ENCODE data around the gene FUCA1.
A peak's percentile ranks its signal among the peaks of the same experiment; 100 is the strongest.
"Not testable (repeated sequence)": the region's sequence is repeated elsewhere in the genome, so short reads cannot be mapped to it uniquely, and the experiment has no call there.

Gene FUCA1

GRCh38 chr1:23862640-23863039 lies 5.5 kb downstream of the FUCA1 start:
- Histone ChIP-seq H3K27me3 (ENCODE audit: insufficient read depth, poor library complexity, severe bottlenecking) (no peaks in the 10 kb centered on the region), H3K27ac (ENCODE audit: poor library complexity, severe bottlenecking) (no peak overlapping the region), H3K9me3 (ENCODE audit: severe bottlenecking) (no peaks in the 10 kb centered on the region), H3K4me3 (ENCODE audit: severe bottlenecking) (no peak overlapping the region), H3K4me1 (ENCODE audit: insufficient read depth, poor library complexity, severe bottlenecking) (peaks cover 26% of the 10 kb centered on the region), H3K36me3 (ENCODE audit: low read depth) (peaks cover 59% of the 10 kb centered on the region)
- ATAC-seq (ENCODE audit: low read depth) (no peak), DNase-seq (ENCODE audit: low spot score) (no peak)
- TF ChIP-seq, protein P1, sequence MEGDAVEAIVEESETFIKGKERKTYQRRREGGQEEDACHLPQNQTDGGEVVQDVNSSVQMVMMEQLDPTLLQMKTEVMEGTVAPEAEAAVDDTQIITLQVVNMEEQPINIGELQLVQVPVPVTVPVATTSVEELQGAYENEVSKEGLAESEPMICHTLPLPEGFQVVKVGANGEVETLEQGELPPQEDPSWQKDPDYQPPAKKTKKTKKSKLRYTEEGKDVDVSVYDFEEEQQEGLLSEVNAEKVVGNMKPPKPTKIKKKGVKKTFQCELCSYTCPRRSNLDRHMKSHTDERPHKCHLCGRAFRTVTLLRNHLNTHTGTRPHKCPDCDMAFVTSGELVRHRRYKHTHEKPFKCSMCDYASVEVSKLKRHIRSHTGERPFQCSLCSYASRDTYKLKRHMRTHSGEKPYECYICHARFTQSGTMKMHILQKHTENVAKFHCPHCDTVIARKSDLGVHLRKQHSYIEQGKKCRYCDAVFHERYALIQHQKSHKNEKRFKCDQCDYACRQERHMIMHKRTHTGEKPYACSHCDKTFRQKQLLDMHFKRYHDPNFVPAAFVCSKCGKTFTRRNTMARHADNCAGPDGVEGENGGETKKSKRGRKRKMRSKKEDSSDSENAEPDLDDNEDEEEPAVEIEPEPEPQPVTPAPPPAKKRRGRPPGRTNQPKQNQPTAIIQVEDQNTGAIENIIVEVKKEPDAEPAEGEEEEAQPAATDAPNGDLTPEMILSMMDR (IDR thresholded peaks at IDR 0.05; ENCODE audit: poor library complexity, severe bottlenecking), result no peak

- Histone ChIP-seq H3K4me1 (ENCODE audit: insufficient read depth, poor library complexity, severe bottlenecking) (no peaks in the 10 kb centered on the region), H3K4me3 (ENCODE audit: severe bottlenecking) (no peak overlapping the region), H3K27me3 (ENCODE audit: insufficient read depth, poor library complexity, severe bottlenecking) (no peaks in the 10 kb centered on the region), H3K9me3 (ENCODE audit: severe bottlenecking) (no peaks in the 10 kb centered on the region), H3K36me3 (ENCODE audit: low read depth) (peaks cover 32% of the 10 kb centered on the region), H3K27ac (ENCODE audit: poor library complexity, severe bottlenecking) (no peak overlapping the region)
- DNase-seq (ENCODE audit: low spot score), result no peak
- TF ChIP-seq, protein P1 (IDR thresholded peaks at IDR 0.05; ENCODE audit: poor library complexity, severe bottlenecking), result peak; percentile 32
- no peak for ATAC-seq (ENCODE audit: low read depth)
Measured at GRCh38 chr1:23854568-23854967, 13.5 kb downstream of the FUCA1 start.

DNA sequence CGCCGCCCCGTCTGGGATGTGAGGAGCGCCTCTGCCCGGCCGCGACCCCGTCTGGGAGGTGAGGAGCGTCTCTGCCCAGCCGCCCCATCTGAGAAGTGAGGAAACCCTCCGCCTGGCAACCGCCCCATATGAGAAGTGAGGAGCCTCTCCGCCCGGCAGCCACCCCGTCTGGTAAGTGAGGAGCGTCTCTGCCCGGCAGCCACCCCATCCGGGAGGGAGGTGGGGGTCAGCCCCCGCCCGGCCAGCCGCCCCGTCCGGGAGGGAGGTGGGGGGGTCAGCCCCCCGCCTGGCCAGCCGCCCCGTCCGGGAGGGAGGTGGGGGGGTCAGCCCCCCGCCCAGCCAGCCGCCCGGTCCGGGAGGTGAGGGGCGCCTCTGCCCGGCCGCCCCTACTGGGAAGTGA lies 15.0 kb downstream of the FUCA1 start:
- H3K36me3 ChIP-seq (ENCODE audit: low read depth), result peaks cover 25% of the 10 kb centered on the region
- not testable (repeated sequence) for H3K27me3 ChIP-seq (ENCODE audit: insufficient read depth, poor library complexity, severe bottlenecking); H3K9me3 ChIP-seq (ENCODE audit: severe bottlenecking); H3K4me1 ChIP-seq (ENCODE audit: insufficient read depth, poor library complexity, severe bottlenecking); DNase-seq (ENCODE audit: low spot score); ATAC-seq (ENCODE audit: low read depth); H3K4me3 ChIP-seq (ENCODE audit: severe bottlenecking); H3K27ac ChIP-seq (ENCODE audit: poor library complexity, severe bottlenecking)

GRCh38 chr1:23851406-23851805 lies 16.7 kb downstream of the FUCA1 start:
- H3K36me3 ChIP-seq (ENCODE audit: low read depth), result peaks cover 36% of the 10 kb centered on the region
- ATAC-seq (ENCODE audit: low read depth); H3K4me3 ChIP-seq (ENCODE audit: severe bottlenecking); H3K9me3 ChIP-seq (ENCODE audit: severe bottlenecking); H3K27ac ChIP-seq (ENCODE audit: poor library complexity, severe bottlenecking); DNase-seq (ENCODE audit: low spot score); H3K27me3 ChIP-seq (ENCODE audit: insufficient read depth, poor library complexity, severe bottlenecking); H3K4me1 ChIP-seq (ENCODE audit: insufficient read depth, poor library complexity, severe bottlenecking): not testable (repeated sequence)

DNA sequence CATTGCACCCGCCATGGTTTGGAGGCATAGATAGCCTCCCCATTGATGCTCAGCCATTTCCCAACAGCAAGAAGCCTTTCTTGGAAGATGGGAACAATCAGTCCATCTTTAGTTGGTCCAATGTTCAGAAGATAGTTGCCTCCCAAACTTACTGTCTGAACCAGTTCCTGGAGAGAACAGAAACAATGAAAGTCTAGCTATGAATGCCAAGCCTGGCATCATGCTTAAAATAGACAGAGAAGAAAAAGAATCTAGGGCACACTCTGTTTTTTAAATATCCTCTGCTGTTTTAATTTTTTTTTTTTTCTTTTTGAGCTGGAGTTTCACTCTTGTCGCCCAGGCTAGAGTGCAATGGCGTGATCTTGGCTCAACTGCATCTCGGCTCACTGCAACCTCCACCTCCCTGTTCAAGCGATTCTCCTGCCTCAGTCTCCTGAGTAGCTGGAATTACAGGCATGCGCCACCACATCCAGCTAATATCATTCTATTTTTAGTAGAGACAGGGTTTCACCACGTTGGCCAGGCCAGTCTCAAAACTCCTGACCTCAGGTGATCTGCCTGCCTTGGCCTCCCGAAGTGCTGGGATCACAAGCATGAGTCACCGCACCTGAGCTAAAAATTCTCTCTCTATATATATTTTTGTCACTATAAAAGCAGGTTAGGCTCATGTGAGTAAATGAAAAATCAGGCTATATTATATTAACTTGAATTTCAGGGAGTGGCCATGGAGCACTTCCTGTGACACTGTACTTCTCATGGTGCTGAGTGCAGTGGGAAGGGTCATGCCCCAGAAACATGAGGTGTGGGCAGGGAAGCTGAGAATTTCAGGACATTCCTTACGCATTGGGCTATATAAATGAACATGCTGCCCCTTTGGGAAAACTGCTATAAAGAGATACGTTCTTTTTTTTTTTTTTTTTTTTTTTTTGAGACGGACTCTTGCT lies 19.1 kb downstream of the FUCA1 start:
- ATAC-seq (ENCODE audit: low read depth) (no peak), DNase-seq (ENCODE audit: low spot score) (no peak)
- TF ChIP-seq, protein P1 (IDR thresholded peaks at IDR 0.05; ENCODE audit: poor library complexity, severe bottlenecking), result no peak
- no peak overlapping the region for H3K27ac ChIP-seq (ENCODE audit: poor library complexity, severe bottlenecking)
- peaks cover 36% of the 10 kb centered on the region for H3K36me3 ChIP-seq (ENCODE audit: low read depth)
- H3K27me3 ChIP-seq (ENCODE audit: insufficient read depth, poor library complexity, severe bottlenecking), result no peaks in the 10 kb centered on the region
- H3K9me3 ChIP-seq (ENCODE audit: severe bottlenecking), result no peaks in the 10 kb centered on the region
- no peaks in the 10 kb centered on the region for H3K4me1 ChIP-seq (ENCODE audit: insufficient read depth, poor library complexity, severe bottlenecking)
- no peak overlapping the region for H3K4me3 ChIP-seq (ENCODE audit: severe bottlenecking)

GRCh38 chr1:23847482-23848095 lies 20.5 kb downstream of the FUCA1 start:
- not testable (repeated sequence) for ATAC-seq (ENCODE audit: low read depth); H3K4me1 ChIP-seq (ENCODE audit: insufficient read depth, poor library complexity, severe bottlenecking); H3K27ac ChIP-seq (ENCODE audit: poor library complexity, severe bottlenecking); H3K4me3 ChIP-seq (ENCODE audit: severe bottlenecking); H3K9me3 ChIP-seq (ENCODE audit: severe bottlenecking); DNase-seq (ENCODE audit: low spot score); H3K27me3 ChIP-seq (ENCODE audit: insufficient read depth, poor library complexity, severe bottlenecking)
- H3K36me3 ChIP-seq (ENCODE audit: low read depth), result peaks cover 36% of the 10 kb centered on the region

All from RWPE2 (cell line).